ENCODE data around the gene GALNT1.

- TF ChIP-seq, protein P1, sequence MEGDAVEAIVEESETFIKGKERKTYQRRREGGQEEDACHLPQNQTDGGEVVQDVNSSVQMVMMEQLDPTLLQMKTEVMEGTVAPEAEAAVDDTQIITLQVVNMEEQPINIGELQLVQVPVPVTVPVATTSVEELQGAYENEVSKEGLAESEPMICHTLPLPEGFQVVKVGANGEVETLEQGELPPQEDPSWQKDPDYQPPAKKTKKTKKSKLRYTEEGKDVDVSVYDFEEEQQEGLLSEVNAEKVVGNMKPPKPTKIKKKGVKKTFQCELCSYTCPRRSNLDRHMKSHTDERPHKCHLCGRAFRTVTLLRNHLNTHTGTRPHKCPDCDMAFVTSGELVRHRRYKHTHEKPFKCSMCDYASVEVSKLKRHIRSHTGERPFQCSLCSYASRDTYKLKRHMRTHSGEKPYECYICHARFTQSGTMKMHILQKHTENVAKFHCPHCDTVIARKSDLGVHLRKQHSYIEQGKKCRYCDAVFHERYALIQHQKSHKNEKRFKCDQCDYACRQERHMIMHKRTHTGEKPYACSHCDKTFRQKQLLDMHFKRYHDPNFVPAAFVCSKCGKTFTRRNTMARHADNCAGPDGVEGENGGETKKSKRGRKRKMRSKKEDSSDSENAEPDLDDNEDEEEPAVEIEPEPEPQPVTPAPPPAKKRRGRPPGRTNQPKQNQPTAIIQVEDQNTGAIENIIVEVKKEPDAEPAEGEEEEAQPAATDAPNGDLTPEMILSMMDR (IDR thresholded peaks at IDR 0.05): no peak
- TF ChIP-seq POLR2AphosphoS5 (IDR thresholded peaks at IDR 0.05) (no peak), EP300 (IDR thresholded peaks at IDR 0.05) (no peak), POLR2A (IDR thresholded peaks at IDR 0.05) (no peak)
Measured at GRCh38 chr18:35746826-35747339, 165.3 kb downstream of the GALNT1 start.
